Trophoblast cell (in vitro differentiated cells and primary cell): Measurements from ENCODE around the gene OR10AD1.
"Not testable (repeated sequence)": the region's sequence is repeated elsewhere in the genome, so short reads cannot be mapped to it uniquely, and the experiment has no call there.

Source experiments
- DNase-seq, 2 donors: peaks; one replicate each; pipeline ENCODE4 v3.0.0-alpha.2; 2016
- H2AFZ ChIP-seq: 2 replicates; pipeline ENCODE4 v1.6.1; 2013; ENCODE audit warnings: low read length, moderate library complexity, mild to moderate bottlenecking; ENCODE audit not compliant: insufficient read depth, poor library complexity
- H2AK5ac ChIP-seq: 2 replicates; pipeline ENCODE4 v1.6.1; 2013; ENCODE audit warnings: mild to moderate bottlenecking, low read length
- H2BK120ac ChIP-seq: 2 replicates; pipeline ENCODE4 v1.6.1; 2013; ENCODE audit warnings: low read length, mild to moderate bottlenecking, moderate library complexity; ENCODE audit not compliant: insufficient read depth, poor library complexity
- H2BK12ac ChIP-seq: 2 replicates; pipeline ENCODE4 v1.6.1; 2013; ENCODE audit warnings: mild to moderate bottlenecking, low read length, moderate library complexity
- H2BK5ac ChIP-seq: 2 replicates; pipeline ENCODE4 v1.6.1; 2013; ENCODE audit warnings: low read length, low read depth, moderate library complexity, mild to moderate bottlenecking; ENCODE audit not compliant: poor library complexity
- H3K14ac ChIP-seq: 2 replicates; pipeline ENCODE4 v1.6.1; 2013; ENCODE audit warnings: mild to moderate bottlenecking, low read length
- H3K18ac ChIP-seq: 2 replicates; pipeline ENCODE4 v1.6.1; 2013; ENCODE audit warnings: mild to moderate bottlenecking, low read length
- H3K23ac ChIP-seq: 2 replicates; pipeline ENCODE4 v1.6.1; 2013; ENCODE audit warnings: low read length
- H3K27ac ChIP-seq: 2 replicates; pipeline ENCODE4 v1.5.1; 2013; ENCODE audit warnings: low read depth, mild to moderate bottlenecking, inconsistent platforms, low read length, moderate library complexity
- H3K27me3 ChIP-seq: 2 replicates; pipeline ENCODE4 v1.6.1; 2013; ENCODE audit warnings: inconsistent platforms, mild to moderate bottlenecking, low read length, moderate library complexity; ENCODE audit not compliant: insufficient read depth
- H3K36me3 ChIP-seq, 2 experiments: 1 replicate in 1 of 2; 2 replicates in 1 of 2; pipeline ENCODE4 v1.6.1; 2013; ENCODE audit warnings: low read length in 2 of 2, mild to moderate bottlenecking in 2 of 2, moderate library complexity in 1 of 2; ENCODE audit not compliant: insufficient read depth in 2 of 2, control insufficient read depth in 1 of 2
- H3K4ac ChIP-seq: 2 replicates; pipeline ENCODE4 v1.6.1; 2013; ENCODE audit warnings: low read depth, mild to moderate bottlenecking, low read length, moderate library complexity
- H3K4me1 ChIP-seq, 2 experiments: 1 replicate in 1 of 2; 2 replicates in 1 of 2; pipeline ENCODE4 v1.6.1; 2013; ENCODE audit warnings: low read length in 2 of 2, mild to moderate bottlenecking in 2 of 2, moderate library complexity in 1 of 2; ENCODE audit not compliant: insufficient read depth in 2 of 2, control insufficient read depth in 1 of 2
- H3K4me2 ChIP-seq: 2 replicates; pipeline ENCODE4 v1.6.1; 2013; ENCODE audit warnings: inconsistent platforms, mild to moderate bottlenecking, low read length, moderate library complexity
- H3K4me3 ChIP-seq: 2 replicates; pipeline ENCODE4 v1.5.1; 2013; ENCODE audit warnings: mild to moderate bottlenecking, low read depth, low read length, inconsistent platforms
- H3K79me1 ChIP-seq: one replicate; pipeline ENCODE4 v1.6.1; 2013; ENCODE audit warnings: low read length
- H3K79me2 ChIP-seq: 2 replicates; pipeline ENCODE4 v1.6.1; 2013; ENCODE audit warnings: low read length, mild to moderate bottlenecking; ENCODE audit not compliant: control insufficient read depth, insufficient read depth, poor library complexity
- H3K9ac ChIP-seq: 2 replicates; pipeline ENCODE4 v1.6.1; 2013; ENCODE audit warnings: mild to moderate bottlenecking, low read length
- H3K9me3 ChIP-seq: 2 replicates; pipeline ENCODE4 v1.6.1; 2013; ENCODE audit warnings: low read depth, mild to moderate bottlenecking, control low read depth, inconsistent platforms, low read length; ENCODE audit not compliant: insufficient read depth
- H4K12ac ChIP-seq: 2 replicates; pipeline ENCODE4 v1.6.1; 2013; ENCODE audit warnings: low read depth, mild to moderate bottlenecking, low read length, moderate library complexity
- H4K8ac ChIP-seq: 2 replicates; pipeline ENCODE4 v1.6.1; 2013; ENCODE audit warnings: low read depth, mild to moderate bottlenecking, low read length, moderate library complexity
- H4K91ac ChIP-seq: one replicate; pipeline ENCODE4 v1.6.1; 2013; ENCODE audit warnings: low read depth, mild to moderate bottlenecking, low read length, moderate library complexity
- WGBS: extraction: QIAGEN DNeasy Blood & Tissue Kit; methylation state at CpG from one replicate; pipeline ENCODE4 v1.1.7; 2013; ENCODE audit warnings: missing lambda C conversion rate; ENCODE audit not compliant: insufficient read length, insufficient coverage; ENCODE audit errors: extremely low coverage; 5-methylcytosine and 5-hydroxymethylcytosine counted together

Gene OR10AD1

DNA sequence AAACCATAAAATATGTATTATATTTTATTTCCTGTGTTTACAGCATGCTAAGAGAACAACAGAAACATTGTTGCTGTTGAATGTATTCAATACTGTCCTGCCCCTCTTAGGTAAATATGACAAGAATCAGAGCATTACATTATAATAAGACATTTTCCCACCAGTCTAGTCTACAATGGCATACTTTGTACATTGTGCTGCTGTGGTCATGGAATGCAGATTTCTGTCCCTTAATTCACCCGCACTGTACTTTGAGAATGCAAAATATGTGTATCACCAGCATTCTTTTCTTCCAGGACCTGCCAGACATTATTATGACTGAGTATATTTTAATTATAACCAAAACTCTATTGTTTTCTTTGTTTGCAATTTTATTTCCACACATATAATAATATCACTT, 16.5 kb upstream of the OR10AD1 start:
- Histone ChIP-seq H3K4me1 (no peaks in the 10 kb centered on the region), H3K36me3 (no peaks in the 10 kb centered on the region), H4K8ac (no peak overlapping the region), H4K91ac (no peak overlapping the region), H4K12ac (no peak overlapping the region), H3K23ac (no peak overlapping the region), H3K9me3 (no peaks in the 10 kb centered on the region), H3K27me3 (no peaks in the 10 kb centered on the region), H3K4me3 (no peak overlapping the region), H3K9ac (no peak overlapping the region), H3K4me2 (no peak overlapping the region), H2BK5ac (no peak overlapping the region), H2BK120ac (no peak overlapping the region), H2AK5ac (no peak overlapping the region), H3K14ac (no peak overlapping the region), H2AFZ (no peak overlapping the region), H3K18ac (no peak overlapping the region), H3K4ac (no peak overlapping the region), H3K79me2 (no peaks in the 10 kb centered on the region), H2BK12ac (no peak overlapping the region), H3K79me1 (no peaks in the 10 kb centered on the region), H3K27ac (no peak overlapping the region)
- no CpG with 5 or more reads among the region's 1 CpG for WGBS
- peak; percentile 72 to 91 for DNase-seq

DNA sequence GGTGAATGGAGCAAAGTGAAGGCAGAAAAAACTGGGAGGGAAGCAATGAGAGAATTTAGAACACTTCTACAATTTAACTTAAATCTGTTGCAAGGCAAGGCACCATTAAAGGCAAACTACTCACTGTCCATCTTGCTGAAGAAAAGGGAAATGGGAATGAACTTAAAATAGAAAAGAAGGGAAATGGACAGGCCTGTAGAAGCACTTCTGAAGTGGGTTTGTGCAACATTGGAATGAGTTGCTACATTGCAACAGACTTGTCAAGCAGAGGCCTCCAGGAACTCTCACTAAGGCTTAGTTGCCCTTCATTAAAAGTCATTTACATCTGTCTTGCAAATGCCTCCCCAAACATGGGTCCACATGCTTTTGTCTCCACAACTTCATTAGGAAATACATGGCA, 13.7 kb upstream of the OR10AD1 start:
- Histone ChIP-seq H2AK5ac (no peak overlapping the region), H2BK12ac (no peak overlapping the region), H3K4ac (no peak overlapping the region), H3K4me3 (no peak overlapping the region), H3K4me2 (no peak overlapping the region), H4K91ac (no peak overlapping the region), H3K36me3 (no peaks in the 10 kb centered on the region), H3K79me1 (peaks cover 2% of the 10 kb centered on the region), H3K4me1 (no peaks in the 10 kb centered on the region), H2AFZ (no peak overlapping the region), H3K14ac (no peak overlapping the region), H3K18ac (no peak overlapping the region), H2BK5ac (no peak overlapping the region), H4K12ac (no peak overlapping the region), H3K9ac (no peak overlapping the region), H3K79me2 (no peaks in the 10 kb centered on the region), H3K27me3 (no peaks in the 10 kb centered on the region), H3K23ac (no peak overlapping the region), H3K27ac (no peak overlapping the region), H2BK120ac (no peak overlapping the region), H4K8ac (no peak overlapping the region), H3K9me3 (peaks cover 3% of the 10 kb centered on the region)
- peak in 1 of 2 donors; percentile 17 for DNase-seq

DNA sequence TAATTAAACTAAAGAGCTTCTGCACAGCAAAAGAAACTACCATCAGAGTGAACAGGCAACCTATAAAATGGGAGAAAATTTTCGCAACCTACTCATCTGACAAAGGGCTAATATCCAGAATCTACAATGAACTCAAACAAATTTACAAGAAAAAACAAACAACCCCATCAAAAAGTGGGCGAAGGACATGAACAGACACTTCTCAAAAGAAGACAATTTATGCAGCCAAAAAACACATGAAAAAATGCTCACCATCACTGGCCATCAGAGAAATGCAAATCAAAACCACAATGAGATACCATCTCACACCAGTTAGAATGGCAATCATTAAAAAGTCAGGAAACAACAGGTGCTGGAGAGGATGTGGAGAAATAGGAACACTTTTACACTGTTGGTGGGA, 6.4 kb upstream of the OR10AD1 start:
- not testable (repeated sequence) for H3K27ac ChIP-seq, H3K9me3 ChIP-seq, H2BK12ac ChIP-seq, H3K27me3 ChIP-seq, H2AFZ ChIP-seq, H3K79me1 ChIP-seq, H3K36me3 ChIP-seq, H3K4me1 ChIP-seq, H3K79me2 ChIP-seq, H3K4ac ChIP-seq, H3K18ac ChIP-seq, H4K8ac ChIP-seq, H2BK120ac ChIP-seq, H3K4me3 ChIP-seq, H4K12ac ChIP-seq, H2AK5ac ChIP-seq, DNase-seq, H2BK5ac ChIP-seq, H3K14ac ChIP-seq, H3K4me2 ChIP-seq, H3K23ac ChIP-seq, H4K91ac ChIP-seq, H3K9ac ChIP-seq
- no CpG with 5 or more reads among the region's 2 CpGs for WGBS

DNA sequence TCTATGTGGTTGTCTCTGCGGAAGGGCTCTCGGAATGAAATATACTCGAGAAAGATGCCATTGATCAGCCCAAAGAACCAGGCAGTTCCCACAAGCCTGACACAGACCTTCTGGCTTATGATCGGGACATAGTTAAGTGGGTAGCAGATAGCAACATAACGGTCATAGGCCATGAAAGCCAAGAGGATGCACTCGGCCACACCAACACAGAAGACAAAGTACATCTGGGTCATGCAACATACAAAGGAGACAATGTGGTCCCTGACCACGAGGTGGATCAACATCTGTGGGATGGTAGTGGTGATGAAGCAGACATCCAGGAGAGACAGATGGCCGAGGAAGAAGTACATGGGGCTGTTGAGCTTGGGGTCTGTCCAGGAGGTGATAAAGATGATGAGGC, 326 bp downstream of the OR10AD1 start:
- no peak overlapping the region for H2BK5ac ChIP-seq
- H2AFZ ChIP-seq = no peak overlapping the region
- no peak overlapping the region for H3K4me3 ChIP-seq
- peaks cover 3% of the 10 kb centered on the region for H3K9me3 ChIP-seq
- H2BK120ac ChIP-seq = no peak overlapping the region
- H3K9ac ChIP-seq = no peak overlapping the region
- H3K4me1 ChIP-seq = peaks cover 0 to 3% of the 10 kb centered on the region in 2 experiments
- H3K27ac ChIP-seq = no peak overlapping the region
- H3K4me2 ChIP-seq = no peak overlapping the region
- peaks cover 0 to 5% of the 10 kb centered on the region in 2 experiments for H3K36me3 ChIP-seq
- WGBS = no CpG with 5 or more reads among the region's 8 CpGs
- no peak overlapping the region for H2AK5ac ChIP-seq
- no peak for DNase-seq
- peaks cover 3% of the 10 kb centered on the region for H3K79me2 ChIP-seq
- H3K14ac ChIP-seq = no peak overlapping the region
- H3K27me3 ChIP-seq = no peaks in the 10 kb centered on the region
- no peak overlapping the region for H4K12ac ChIP-seq
- no peak overlapping the region for H3K23ac ChIP-seq
- no peak overlapping the region for H3K18ac ChIP-seq
- H4K91ac ChIP-seq = no peak overlapping the region
- H3K4ac ChIP-seq = no peak overlapping the region
- no peak overlapping the region for H4K8ac ChIP-seq
- H2BK12ac ChIP-seq = no peak overlapping the region
- H3K79me1 ChIP-seq = peaks cover 8% of the 10 kb centered on the region
